Suprapubic skin (tissue), 4 donors: ENCODE measurements around the gene RAPGEF6. TPM values are rescaled to one million over a fixed set of nuclear protein-coding genes. Genes with fewer than 3 reads are reported as not detected.

Experiments used
- DNase-seq, 2 donors: peaks; one replicate each; pipeline ENCODE4 v3.0.0-alpha.2; 2019; ENCODE audit warnings: low spot score in 2 of 2
- H3K27ac ChIP-seq: fragments of 200-600 bp; sonication (generic); one replicate; pipeline ENCODE4 v1.5.1; 2019
- H3K27me3 ChIP-seq: fragments of 200-600 bp; sonication (generic); one replicate; pipeline ENCODE4 v1.5.1; 2019
- H3K36me3 ChIP-seq: fragments of 200-600 bp; sonication (generic); one replicate; pipeline ENCODE4 v1.5.1; 2019
- H3K4me1 ChIP-seq: fragments of 200-600 bp; sonication (generic); one replicate; pipeline ENCODE4 v1.5.1; 2019
- H3K4me3 ChIP-seq: fragments of 200-600 bp; sonication (generic); one replicate; pipeline ENCODE4 v1.5.1; 2019; ENCODE audit warnings: mild to moderate bottlenecking
- H3K9me3 ChIP-seq: fragments of 200-600 bp; sonication (generic); one replicate; pipeline ENCODE4 v1.5.1; 2019
- EP300 ChIP-seq: sonication (generic); formaldehyde crosslinking; IDR thresholded peaks from one replicate; pipeline ENCODE4 v1.6.1; 2017; ENCODE audit warnings: antibody characterized with exemption
- POLR2A ChIP-seq, 2 donors: fragments of 450-650 bp; IDR thresholded peaks; one replicate each; pipeline ENCODE4 v1.6.1; 2017; ENCODE audit warnings: antibody characterized with exemption in 2 of 2, mild to moderate bottlenecking in 2 of 2, moderate library complexity in 2 of 2
- POLR2AphosphoS5 ChIP-seq, 3 donors: sonication (generic); formaldehyde crosslinking; IDR thresholded peaks; one replicate each; pipeline ENCODE4 v1.6.1; 2017; ENCODE audit warnings: antibody characterized with exemption in 3 of 3
- WGBS: methylation state at CpG from one replicate; pipeline ENCODE4 v1.1.5; 2018; 5-methylcytosine and 5-hydroxymethylcytosine counted together
- total RNA-seq, 4 donors: library from RNA; depleted of rRNA; stranded (reverse); fragments of >200 nt; gene quantifications; one replicate each; pipeline ENCODE4 v1.1.0, GENCODE V29; 2016
- TF ChIP-seq, protein P1 (sequence below), 2 donors: fragments of 200-600 bp in 1 of 2; fragments of 450-650 bp in 1 of 2; sonication (generic) in 1 of 2; IDR thresholded peaks; one replicate each; pipeline ENCODE4 v1.5.1; 2016 to 2019; ENCODE audit warnings: antibody characterized with exemption in 2 of 2, mild to moderate bottlenecking in 1 of 2, moderate library complexity in 1 of 2

The RAPGEF6 gene
- total RNA-seq, 4 donors from 2014 or later: 17.8 to 38.3 (median 20.6) TPM

- peaks cover 60% of the 10 kb centered on the region for H3K36me3 ChIP-seq
Observed at GRCh38 chr5:131661933-131662332, 26.9 kb upstream of the RAPGEF6 start.

GRCh38 chr5:131659841-131660240 is 24.8 kb upstream of the RAPGEF6 start:
- DNase-seq: no peak
- H3K9me3 ChIP-seq: no peaks in the 10 kb centered on the region
- 98% methylated on average over 9 of the region's 9 CpGs for WGBS
- no peak overlapping the region for H3K4me3 ChIP-seq
- TF ChIP-seq, protein P1, sequence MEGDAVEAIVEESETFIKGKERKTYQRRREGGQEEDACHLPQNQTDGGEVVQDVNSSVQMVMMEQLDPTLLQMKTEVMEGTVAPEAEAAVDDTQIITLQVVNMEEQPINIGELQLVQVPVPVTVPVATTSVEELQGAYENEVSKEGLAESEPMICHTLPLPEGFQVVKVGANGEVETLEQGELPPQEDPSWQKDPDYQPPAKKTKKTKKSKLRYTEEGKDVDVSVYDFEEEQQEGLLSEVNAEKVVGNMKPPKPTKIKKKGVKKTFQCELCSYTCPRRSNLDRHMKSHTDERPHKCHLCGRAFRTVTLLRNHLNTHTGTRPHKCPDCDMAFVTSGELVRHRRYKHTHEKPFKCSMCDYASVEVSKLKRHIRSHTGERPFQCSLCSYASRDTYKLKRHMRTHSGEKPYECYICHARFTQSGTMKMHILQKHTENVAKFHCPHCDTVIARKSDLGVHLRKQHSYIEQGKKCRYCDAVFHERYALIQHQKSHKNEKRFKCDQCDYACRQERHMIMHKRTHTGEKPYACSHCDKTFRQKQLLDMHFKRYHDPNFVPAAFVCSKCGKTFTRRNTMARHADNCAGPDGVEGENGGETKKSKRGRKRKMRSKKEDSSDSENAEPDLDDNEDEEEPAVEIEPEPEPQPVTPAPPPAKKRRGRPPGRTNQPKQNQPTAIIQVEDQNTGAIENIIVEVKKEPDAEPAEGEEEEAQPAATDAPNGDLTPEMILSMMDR (IDR thresholded peaks at IDR 0.05): no peak
- no peak for TF ChIP-seq EP300
- no peak for TF ChIP-seq POLR2AphosphoS5 (IDR thresholded peaks at IDR 0.05)
- no peak for TF ChIP-seq POLR2A (IDR thresholded peaks at IDR 0.05)
- no peaks in the 10 kb centered on the region for H3K27me3 ChIP-seq
- H3K36me3 ChIP-seq: peaks cover 56% of the 10 kb centered on the region
- H3K4me1 ChIP-seq: no peaks in the 10 kb centered on the region
- no peak overlapping the region for H3K27ac ChIP-seq

More at GRCh38 chr5:131661933-131662332, 26.9 kb upstream of the RAPGEF6 start:
- 100% methylated on average over 1 of the region's 1 CpG for WGBS
- Histone ChIP-seq H3K4me3 (no peak overlapping the region), H3K4me1 (no peaks in the 10 kb centered on the region), H3K27ac (no peak overlapping the region), H3K9me3 (no peaks in the 10 kb centered on the region), H3K27me3 (no peaks in the 10 kb centered on the region)
- TF ChIP-seq POLR2A (IDR thresholded peaks at IDR 0.05) (no peak), EP300 (no peak), POLR2AphosphoS5 (IDR thresholded peaks at IDR 0.05) (no peak)
- TF ChIP-seq, protein P1 (IDR thresholded peaks at IDR 0.05): no peak
- DNase-seq: no peak

GRCh38 chr5:131659290-131659689 is 24.3 kb upstream of the RAPGEF6 start:
- peaks cover 54% of the 10 kb centered on the region for H3K36me3 ChIP-seq
- H3K4me3 ChIP-seq: no peak overlapping the region
- H3K4me1 ChIP-seq: no peaks in the 10 kb centered on the region
- WGBS: 92% methylated on average over 11 of the region's 13 CpGs
- no peak for DNase-seq
- TF ChIP-seq EP300 (no peak), POLR2A (IDR thresholded peaks at IDR 0.05) (no peak), POLR2AphosphoS5 (IDR thresholded peaks at IDR 0.05) (no peak)
- TF ChIP-seq, protein P1 (IDR thresholded peaks at IDR 0.05): no peak
- no peak overlapping the region for H3K27ac ChIP-seq
- no peaks in the 10 kb centered on the region for H3K27me3 ChIP-seq
- no peaks in the 10 kb centered on the region for H3K9me3 ChIP-seq

- Histone ChIP-seq H3K27ac (no peak overlapping the region), H3K4me3 (no peak overlapping the region), H3K9me3 (no peaks in the 10 kb centered on the region), H3K27me3 (no peaks in the 10 kb centered on the region), H3K36me3 (peaks cover 46% of the 10 kb centered on the region), H3K4me1 (no peaks in the 10 kb centered on the region)
- DNase-seq: no peak
- 86% methylated on average over 2 of the region's 2 CpGs for WGBS
- TF ChIP-seq EP300: no peak
Observed at GRCh38 chr5:131654776-131655175, 19.7 kb upstream of the RAPGEF6 start.

GRCh38 chr5:131654309-131654708 is 19.3 kb upstream of the RAPGEF6 start:
- TF ChIP-seq POLR2A (IDR thresholded peaks at IDR 0.05): no peak
- TF ChIP-seq POLR2AphosphoS5 (IDR thresholded peaks at IDR 0.05): no peak
- TF ChIP-seq, protein P1 (IDR thresholded peaks at IDR 0.05): no peak
- TF ChIP-seq EP300: no peak
- WGBS: 99% methylated on average over 2 of the region's 2 CpGs
- no peak overlapping the region for H3K27ac ChIP-seq
- no peak overlapping the region for H3K4me3 ChIP-seq
- H3K9me3 ChIP-seq: no peaks in the 10 kb centered on the region
- H3K36me3 ChIP-seq: peaks cover 45% of the 10 kb centered on the region
- H3K4me1 ChIP-seq: no peaks in the 10 kb centered on the region
- H3K27me3 ChIP-seq: no peaks in the 10 kb centered on the region
- no peak for DNase-seq

DNA sequence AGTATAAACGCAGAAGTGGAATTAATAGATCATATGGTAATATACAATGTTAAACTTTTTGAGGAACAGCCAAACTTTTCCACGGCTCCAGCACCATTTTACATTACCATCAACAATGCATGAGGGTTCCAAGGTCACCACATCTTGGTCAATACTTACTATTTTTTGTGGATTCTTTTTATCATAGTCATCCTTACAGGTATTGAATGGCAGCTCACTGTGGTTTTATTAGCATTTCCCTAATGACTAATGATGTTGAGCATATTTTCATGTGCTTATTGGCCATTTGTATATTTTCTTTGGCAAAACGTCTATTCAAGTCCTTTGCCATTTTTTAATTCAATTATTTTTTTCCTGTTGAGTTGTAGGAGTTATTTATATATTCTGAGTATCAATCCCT is 14.1 kb upstream of the RAPGEF6 start:
- no peak for DNase-seq
- Histone ChIP-seq H3K4me1 (no peaks in the 10 kb centered on the region), H3K9me3 (no peaks in the 10 kb centered on the region), H3K27me3 (no peaks in the 10 kb centered on the region), H3K4me3 (no peak overlapping the region), H3K27ac (no peak overlapping the region), H3K36me3 (peaks cover 67% of the 10 kb centered on the region)
- WGBS: 89% methylated on average over 3 of the region's 3 CpGs
- TF ChIP-seq POLR2A (IDR thresholded peaks at IDR 0.05) (no peak), EP300 (no peak), POLR2AphosphoS5 (IDR thresholded peaks at IDR 0.05) (no peak)
- TF ChIP-seq, protein P1 (IDR thresholded peaks at IDR 0.05): no peak
